K562 (cell line): ENCODE measurements around the gene OCRL. TPM values are rescaled to one million over a fixed set of nuclear protein-coding genes. Genes with fewer than 3 reads are reported as not detected.

Experiments
- ATAC-seq: fragments of 200-7000 bp; cut with Tn5 transposase; 3 replicates; pipeline ENCODE4 v1.9.1; 2020; ENCODE audit warnings: moderate library complexity
- BruUV-seq: library from RNA; stranded (reverse); fragments of 400-500 nt; replicated peaks from 2 replicates; lab custom pipeline; 2021; lab: Mats Ljungman, UMichigan
- CTCF ChIA-PET: fragments of 300-600 bp; formaldehyde crosslinking; extraction: SDS; loops from one replicate; lab custom pipeline; 2021; ENCODE audit warnings: low intra/inter-chr PET ratio; lab: Yijun Ruan, JAX
- POLR2A ChIA-PET: fragments of 300-600, 350-650 bp; sonication (Branson Sonifier 250); formaldehyde crosslinking; extraction: SDS; loops from one replicate; lab custom pipeline; 2021; ENCODE audit warnings: antibody characterized with exemption, inconsistent platforms; lab: Yijun Ruan, JAX
- DNase-seq, 4 experiments: peaks; one replicate each; pipeline versions ENCODE4 v3.0.0 to v3.0.0-alpha.2; 2011 to 2018; ENCODE audit warnings: low spot score in 3 of 4, mixed read lengths in 3 of 4; ENCODE audit errors: extremely low read depth in 1 of 4
- FAIRE-seq: peaks from 2 replicates; lab custom pipeline; 2011; peaks lifted over from hg19 to GRCh38; lab: Jason Lieb, UNC
- H2AFZ ChIP-seq: 2 replicates; pipeline ENCODE4 v1.6.0; 2011; ENCODE audit warnings: low read depth, low read length, control low read depth, inconsistent platforms
- H3K27ac ChIP-seq: fragments of 200-600 bp; 3 replicates; pipeline ENCODE4 v1.8.0; 2011; ENCODE audit warnings: low read depth, mild to moderate bottlenecking, control low read depth, inconsistent platforms, low read length, moderate library complexity, mixed read lengths; ENCODE audit errors: extremely low read depth
- H3K27me3 ChIP-seq, 2 experiments: fragments of 300-600 bp in 1 of 2; 2 replicates in 1 of 2; 3 replicates in 1 of 2; pipeline versions ENCODE4 v1.6.0 to v1.8.0; 2011; ENCODE audit warnings: inconsistent platforms in 2 of 2, low read length in 2 of 2, mild to moderate bottlenecking in 1 of 2, mixed read lengths in 1 of 2, moderate library complexity in 1 of 2; ENCODE audit not compliant: control insufficient read depth in 2 of 2, insufficient read depth in 2 of 2
- H3K36me3 ChIP-seq: fragments of 300-600 bp; 3 replicates; pipeline ENCODE4 v1.8.0; 2011; ENCODE audit warnings: mild to moderate bottlenecking, low read length, inconsistent platforms; ENCODE audit not compliant: control insufficient read depth, insufficient read depth
- H3K4me1 ChIP-seq, 2 experiments: fragments of 200-600 bp in 1 of 2; replicated peaks in 1 of 2; 2 replicates in 1 of 2; 3 replicates in 1 of 2; pipeline versions ENCODE4 v1.5.1 to v1.8.0; 2011; ENCODE audit warnings: inconsistent platforms in 2 of 2, low read length in 2 of 2, mild to moderate bottlenecking in 1 of 2, mixed read lengths in 1 of 2, moderate library complexity in 1 of 2; ENCODE audit not compliant: control insufficient read depth in 2 of 2, insufficient read depth in 2 of 2
- H3K4me2 ChIP-seq: 2 replicates; pipeline ENCODE4 v1.6.1; 2011; ENCODE audit warnings: low read length, control low read depth, inconsistent platforms, mixed read lengths; ENCODE audit not compliant: insufficient read depth
- H3K4me3 ChIP-seq: fragments of 200-600 bp; sonication (generic), shearing (Covaris generic); 2 replicates; pipeline ENCODE4 v1.5.1; 2016; ENCODE audit warnings: control low read depth, inconsistent platforms
- H3K79me2 ChIP-seq: fragments of 200-600 bp; 3 replicates; pipeline ENCODE4 v1.8.0; 2011; ENCODE audit warnings: low read length, inconsistent platforms; ENCODE audit not compliant: control insufficient read depth, insufficient read depth
- H3K9ac ChIP-seq, 2 experiments: 2 replicates each; pipeline versions ENCODE4 v1.6.0 to v1.6.1; 2011; ENCODE audit warnings: low read depth in 2 of 2, low read length in 2 of 2, control low read depth in 1 of 2, inconsistent platforms in 1 of 2, mild to moderate bottlenecking in 1 of 2, mixed read lengths in 1 of 2; ENCODE audit not compliant: insufficient read depth in 1 of 2
- H3K9me1 ChIP-seq: one replicate; pipeline ENCODE4 v1.6.0; 2011; ENCODE audit warnings: inconsistent platforms, mild to moderate bottlenecking, low read length, moderate library complexity; ENCODE audit not compliant: control insufficient read depth, insufficient read depth
- H3K9me3 ChIP-seq: replicated peaks from 2 replicates; pipeline ENCODE4 v1.5.1; 2011; ENCODE audit warnings: low read depth, low read length, inconsistent platforms; ENCODE audit not compliant: control insufficient read depth, insufficient read depth
- H4K20me1 ChIP-seq: replicated peaks from 2 replicates; pipeline ENCODE4 v1.6.1; 2011; ENCODE audit warnings: low read length, inconsistent platforms, mixed read lengths; ENCODE audit not compliant: control insufficient read depth, insufficient read depth
- CEBPB ChIP-seq: fragments of 450-650 bp; IDR thresholded peaks from 2 replicates; pipeline ENCODE4 v1.6.1; 2016; ENCODE audit warnings: missing genetic modification characterization, missing compliant biosample characterization
- FOSL1 ChIP-seq: fragments of 200-800 bp; sonication (Bioruptor generic); conservative IDR thresholded peaks from 2 replicates; pipeline ENCODE4 v1.6.1; 2016; ENCODE audit warnings: missing genetic modification characterization, missing compliant biosample characterization
- FOXM1 ChIP-seq, 2 experiments: fragments of 450-650 bp in 1 of 2; sonication (generic) in 1 of 2; formaldehyde crosslinking in 1 of 2; IDR thresholded peaks; 2 replicates each; pipeline versions ENCODE4 v1.6.1 to v1.9.0; 2017 to 2022; ENCODE audit warnings: low read depth in 2 of 2, mild to moderate bottlenecking in 2 of 2, missing genetic modification reagents in 1 of 2, moderate library complexity in 1 of 2
- ILK ChIP-seq: fragments of 450-650 bp; IDR thresholded peaks from 2 replicates; pipeline ENCODE4 v1.6.1; 2016; ENCODE audit warnings: missing genetic modification characterization, low read depth, mild to moderate bottlenecking, missing compliant biosample characterization, moderate library complexity, borderline replicate concordance
- KAT7 ChIP-seq: sonication (generic); formaldehyde crosslinking; IDR thresholded peaks from 2 replicates; pipeline ENCODE4 v1.8.0; 2022; ENCODE audit warnings: missing genetic modification reagents, mild to moderate bottlenecking, borderline replicate concordance
- MAFG ChIP-seq: fragments of 450-650 bp; conservative IDR thresholded peaks from 2 replicates; pipeline ENCODE4 v1.6.1; 2016; ENCODE audit warnings: missing genetic modification characterization, missing compliant biosample characterization
- TAF1 ChIP-seq: IDR thresholded peaks from 2 replicates; pipeline ENCODE4 v1.6.1; 2011; ENCODE audit warnings: mild to moderate bottlenecking, low read length, moderate library complexity; ENCODE audit not compliant: insufficient read depth, control insufficient read depth, severe bottlenecking; ENCODE audit errors: extremely low read depth
- TFAM ChIP-seq: fragments of 250-450 bp; sonication (Bioruptor Pico); conservative IDR thresholded peaks from 2 replicates; pipeline ENCODE4 v1.5.0; 2021; ENCODE audit warnings: mild to moderate bottlenecking, moderate library complexity
- WHSC1 ChIP-seq: IDR thresholded peaks from one replicate; pipeline ENCODE4 v1.6.1; 2012; ENCODE audit warnings: low read length, control low read depth, inconsistent platforms
- ZFP30 ChIP-seq: fragments of 250-450 bp; sonication (Bioruptor Pico); IDR thresholded peaks from 2 replicates; pipeline ENCODE4 v1.8.0; 2022; ENCODE audit warnings: moderate library complexity, mild to moderate bottlenecking, inconsistent platforms, borderline replicate concordance
- ZNF707 ChIP-seq: fragments of 250-450 bp; sonication (Bioruptor Pico); conservative IDR thresholded peaks from 2 replicates; pipeline ENCODE4 v1.8.0; 2022; ENCODE audit warnings: inconsistent platforms, mild to moderate bottlenecking, moderate library complexity
- WGBS: fragments of 100-300 bp; shearing (Covaris generic); methylation state at CpG from one replicate; pipeline ENCODE4 v1.1.6; 2016; ENCODE audit warnings: low coverage, mixed read lengths; ENCODE audit not compliant: insufficient coverage; ENCODE audit errors: missing lambda C conversion rate; 5-methylcytosine and 5-hydroxymethylcytosine counted together
- in situ Hi-C: fragments of 300-500 bp; cut with MboI; formaldehyde crosslinking; loops from 4 replicates; pipeline ENCODE4 v1.15.0; 2018; ENCODE audit warnings: inconsistent platforms, mixed read lengths
- intact Hi-C: fragments of 100-400 bp; cut with micrococcal nuclease; formaldehyde crosslinking; loops from 2 replicates; pipeline ENCODE4 v1.14.2; 2022
- polyA plus RNA-seq, 8 experiments: library from polyadenylated mRNA; depleted of rRNA in 4 of 8; stranded (reverse) in 5 of 8; unstranded in 3 of 8; fragments of >200 nt; fragmentation: Nextera tagmentation in 2 of 8; fragmentation: Illumina TruSeq in 1 of 8; extraction: Ambion mirVana in 2 of 8; extraction: Trizol in 1 of 8; gene quantifications; 2 replicates each; pipeline versions ENCODE4 v1.2.1 to v1.2.3, GENCODE V29; 2011 to 2014; ENCODE audit warnings: inconsistent platforms in 1 of 8, missing spikeins in 1 of 8
- total RNA-seq, 7 experiments: library from RNA; depleted of rRNA in 6 of 7; stranded (reverse); fragments of >200 nt in 6 of 7; fragmentation: Illumina TruSeq in 2 of 7; extraction: Trizol in 2 of 7; gene quantifications; 2 replicates each; pipeline versions ENCODE4 v1.2.1 to v1.2.3, GENCODE V29; 2011 to 2021; ENCODE audit warnings: low replicate concordance in 1 of 7
- TF ChIP-seq, protein P1 (sequence below): fragments of 250-450 bp; sonication (Bioruptor Pico); IDR thresholded peaks from 2 replicates; pipeline ENCODE4 v1.4.0; 2020; ENCODE audit warnings: mild to moderate bottlenecking, moderate library complexity
- TF ChIP-seq, protein P2 (sequence below), 2 experiments: fragments of 450-650 bp; formaldehyde crosslinking in 1 of 2; IDR thresholded peaks; 2 replicates each; pipeline versions ENCODE4 v1.4.0 to v1.6.1; 2014 to 2020; ENCODE audit warnings: mild to moderate bottlenecking in 2 of 2, borderline replicate concordance in 1 of 2, low read depth in 1 of 2

The OCRL gene
- total and polyA plus RNA-seq, 9 of the 15 experiments (the other 6 are each of a cell fraction or from before 2014, with no cell fraction given), result 2.2 to 23.4 (median 11.9) TPM

DNA sequence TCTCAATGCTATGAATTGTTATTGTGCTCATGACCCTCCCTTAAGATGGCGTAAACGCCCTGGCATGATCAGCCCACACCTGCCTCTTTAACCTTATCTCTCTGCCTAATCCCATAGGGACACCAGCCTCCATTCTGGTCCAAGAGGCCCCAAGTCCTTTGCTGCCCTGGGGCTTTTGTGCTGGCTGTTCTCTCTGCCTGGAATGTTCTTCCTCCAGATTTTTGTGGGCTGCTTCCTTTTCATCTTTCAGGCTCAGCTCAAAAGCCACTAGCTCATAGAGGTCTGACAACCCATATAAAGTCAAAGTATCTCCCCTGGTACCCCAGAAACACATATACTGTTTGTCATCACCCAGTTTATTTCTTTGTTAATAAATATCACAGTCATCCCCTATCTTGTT lies 72.3 kb downstream of the OCRL start:
- no peaks in the 10 kb centered on the region for H3K79me2 ChIP-seq
- POLR2A ChIA-PET, result interaction anchor here (0.7 kb wide), 1 partner anchor 113 kb away, joined by 3 read pairs; no protein-coding TSS in a partner anchor
- 11% methylated on average over 2 of the region's 2 CpGs for WGBS
- TF ChIP-seq ZNF707 (CRISPR knock-in tag) (no peak), CEBPB (tag) (no peak), KAT7 (CRISPR knock-in tag) (no peak), ZFP30 (CRISPR knock-in tag) (no peak), FOSL1 (tag) (no peak), ILK (tag) (no peak), TAF1 (no peak), TFAM (CRISPR knock-in tag) (no peak), MAFG (tag) (no peak), WHSC1 (no peak), FOXM1 (IDR thresholded peaks at IDR 0.05; ENCODE audit: low read depth) (no peak), FOXM1 (CRISPR knock-in tag; IDR thresholded peaks at IDR 0.05; ENCODE audit: low read depth) (no peak)
- TF ChIP-seq, protein P1, sequence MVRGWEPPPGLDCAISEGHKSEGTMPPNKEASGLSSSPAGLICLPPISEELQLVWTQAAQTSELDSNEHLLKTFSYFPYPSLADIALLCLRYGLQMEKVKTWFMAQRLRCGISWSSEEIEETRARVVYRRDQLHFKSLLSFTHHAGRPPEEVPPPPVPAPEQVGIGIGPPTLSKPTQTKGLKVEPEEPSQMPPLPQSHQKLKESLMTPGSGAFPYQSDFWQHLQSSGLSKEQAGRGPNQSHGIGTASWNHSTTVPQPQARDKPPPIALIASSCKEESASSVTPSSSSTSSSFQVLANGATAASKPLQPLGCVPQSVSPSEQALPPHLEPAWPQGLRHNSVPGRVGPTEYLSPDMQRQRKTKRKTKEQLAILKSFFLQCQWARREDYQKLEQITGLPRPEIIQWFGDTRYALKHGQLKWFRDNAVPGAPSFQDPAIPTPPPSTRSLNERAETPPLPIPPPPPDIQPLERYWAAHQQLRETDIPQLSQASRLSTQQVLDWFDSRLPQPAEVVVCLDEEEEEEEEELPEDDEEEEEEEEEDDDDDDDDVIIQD (CRISPR knock-in tag), result no peak
- TF ChIP-seq, protein P2, sequence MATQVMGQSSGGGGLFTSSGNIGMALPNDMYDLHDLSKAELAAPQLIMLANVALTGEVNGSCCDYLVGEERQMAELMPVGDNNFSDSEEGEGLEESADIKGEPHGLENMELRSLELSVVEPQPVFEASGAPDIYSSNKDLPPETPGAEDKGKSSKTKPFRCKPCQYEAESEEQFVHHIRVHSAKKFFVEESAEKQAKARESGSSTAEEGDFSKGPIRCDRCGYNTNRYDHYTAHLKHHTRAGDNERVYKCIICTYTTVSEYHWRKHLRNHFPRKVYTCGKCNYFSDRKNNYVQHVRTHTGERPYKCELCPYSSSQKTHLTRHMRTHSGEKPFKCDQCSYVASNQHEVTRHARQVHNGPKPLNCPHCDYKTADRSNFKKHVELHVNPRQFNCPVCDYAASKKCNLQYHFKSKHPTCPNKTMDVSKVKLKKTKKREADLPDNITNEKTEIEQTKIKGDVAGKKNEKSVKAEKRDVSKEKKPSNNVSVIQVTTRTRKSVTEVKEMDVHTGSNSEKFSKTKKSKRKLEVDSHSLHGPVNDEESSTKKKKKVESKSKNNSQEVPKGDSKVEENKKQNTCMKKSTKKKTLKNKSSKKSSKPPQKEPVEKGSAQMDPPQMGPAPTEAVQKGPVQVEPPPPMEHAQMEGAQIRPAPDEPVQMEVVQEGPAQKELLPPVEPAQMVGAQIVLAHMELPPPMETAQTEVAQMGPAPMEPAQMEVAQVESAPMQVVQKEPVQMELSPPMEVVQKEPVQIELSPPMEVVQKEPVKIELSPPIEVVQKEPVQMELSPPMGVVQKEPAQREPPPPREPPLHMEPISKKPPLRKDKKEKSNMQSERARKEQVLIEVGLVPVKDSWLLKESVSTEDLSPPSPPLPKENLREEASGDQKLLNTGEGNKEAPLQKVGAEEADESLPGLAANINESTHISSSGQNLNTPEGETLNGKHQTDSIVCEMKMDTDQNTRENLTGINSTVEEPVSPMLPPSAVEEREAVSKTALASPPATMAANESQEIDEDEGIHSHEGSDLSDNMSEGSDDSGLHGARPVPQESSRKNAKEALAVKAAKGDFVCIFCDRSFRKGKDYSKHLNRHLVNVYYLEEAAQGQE (IDR thresholded peaks at IDR 0.05; ENCODE audit: borderline replicate concordance), result no peak
- TF ChIP-seq, protein P2 (CRISPR knock-in tag; IDR thresholded peaks at IDR 0.05; ENCODE audit: low read depth), result no peak

More for the DNA sequence above, 72.3 kb downstream of the OCRL start:
- Histone ChIP-seq H3K36me3 (no peaks in the 10 kb centered on the region), H3K27ac (no peak overlapping the region), H2AFZ (no peak overlapping the region), H3K4me1 (no peaks in the 10 kb centered on the region; a peak in 3 of 5 replicates), H3K27me3 (no peaks in the 10 kb centered on the region), H3K9me1 (no peaks in the 10 kb centered on the region), H3K9ac (no peak overlapping the region), H3K4me2 (no peak overlapping the region), H3K4me3 (no peak overlapping the region), H3K9me3 (no peaks in the 10 kb centered on the region), H4K20me1 (no peaks in the 10 kb centered on the region)
- CTCF ChIA-PET, result interaction anchor here (0.9 kb wide), 1 partner anchor 114 kb away, joined by 3 read pairs; no protein-coding TSS in a partner anchor
- in situ Hi-C loops (no loop called here), intact Hi-C loops (no loop called here)
- FAIRE-seq, result no peak
- BruUV-seq, result no TSS peak
- DNase-seq, result no peak
- ATAC-seq, result no peak
